ENCODE data around the gene RIMS3.
"Not testable (repeated sequence)": the region's sequence is repeated elsewhere in the genome, so short reads cannot be mapped to it uniquely, and the experiment has no call there.

RIMS3 gene

DNA sequence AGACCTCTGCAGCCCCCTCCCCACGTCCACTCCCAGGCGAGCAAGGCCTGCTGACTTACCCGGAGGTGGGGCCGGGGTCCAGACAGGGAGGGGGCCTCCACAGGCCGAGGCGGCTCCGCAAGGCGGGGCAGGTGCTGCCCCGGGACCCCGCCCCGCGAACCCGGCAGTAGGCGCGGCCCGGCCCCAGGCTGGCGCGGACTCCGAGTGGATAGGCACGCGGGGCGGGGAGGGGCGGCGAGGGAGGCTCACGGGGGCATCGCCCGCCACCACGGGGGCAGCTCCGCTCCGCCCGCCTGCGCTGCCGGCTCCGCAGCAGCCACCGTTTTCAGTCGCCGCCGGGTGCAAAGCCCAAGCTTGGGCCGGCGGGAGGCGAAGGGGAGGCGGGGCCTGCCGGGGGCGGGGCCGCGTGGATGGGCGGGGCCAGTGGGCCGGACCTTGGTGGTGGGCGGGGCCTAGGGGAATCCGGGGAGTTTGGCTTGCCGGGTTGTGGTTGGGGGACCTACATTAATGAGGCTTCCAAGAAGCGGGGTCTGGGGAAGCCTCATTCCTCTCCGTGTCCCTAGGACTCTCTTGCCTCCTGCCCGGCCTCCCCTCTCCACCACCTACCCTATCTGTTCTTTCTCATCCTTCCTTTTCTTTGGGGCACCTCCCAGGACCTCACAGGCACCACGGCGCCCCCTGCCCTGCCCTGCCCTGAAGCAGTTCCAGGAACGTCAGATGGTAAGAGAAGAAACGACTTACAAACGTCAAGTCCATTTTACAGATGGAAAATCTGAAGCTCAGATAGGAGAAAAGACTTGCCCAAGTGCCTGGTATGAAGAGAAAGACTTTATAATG, at the start of gene RIMS3:
Gene RIMS3 (minus strand): TSS at position 348 of the 837 bp plus-strand sequence. CDS start 23,757 bp downstream, outside the sequence.
- DNase-seq, result peak; percentile 73

DNA sequence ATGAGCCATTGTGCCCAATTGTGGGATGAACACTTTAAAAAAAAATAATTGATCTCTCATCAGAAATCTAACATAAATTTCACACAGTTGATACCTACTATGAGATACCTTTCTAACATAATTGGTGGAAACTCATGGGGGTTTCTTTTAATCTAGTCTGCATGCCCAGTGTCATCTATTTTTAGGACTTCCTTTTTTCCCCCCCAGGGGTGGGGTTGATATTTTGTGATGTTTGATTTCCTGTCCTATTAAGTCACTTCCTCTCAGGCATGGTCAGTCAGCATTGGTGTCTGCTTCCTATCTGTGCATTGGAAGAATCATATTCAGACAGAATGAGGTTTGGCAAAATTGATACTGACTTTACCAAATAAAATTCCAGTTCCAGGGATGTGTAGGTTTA, 47.5 kb upstream of the RIMS3 start:
- DNase-seq, result no peak

DNA sequence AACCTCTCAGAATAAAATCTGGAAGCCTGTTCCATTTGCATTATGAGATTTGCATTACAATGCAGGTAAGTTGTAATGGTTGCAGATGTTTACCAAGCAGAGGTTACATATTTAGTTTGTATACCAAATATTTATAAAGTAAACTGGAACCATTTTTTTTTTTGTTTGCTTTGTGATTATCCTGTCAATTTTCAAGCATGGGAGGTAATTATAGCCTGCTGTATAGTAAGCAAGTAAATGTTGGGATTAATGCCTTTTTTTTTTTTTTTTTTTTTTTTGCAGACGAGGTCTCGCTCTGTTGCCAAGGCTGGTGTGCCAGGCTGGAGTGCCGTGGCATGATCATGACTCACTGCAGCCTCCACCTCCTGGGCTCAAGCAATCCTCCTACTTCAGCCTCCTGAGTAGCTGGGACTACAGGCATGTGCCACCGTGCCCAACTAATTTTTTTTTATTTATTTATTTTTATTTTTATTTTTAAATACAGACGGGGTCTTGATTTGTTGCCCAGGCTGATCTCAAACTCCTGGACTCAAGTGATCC, 47.0 kb upstream of the RIMS3 start:
- DNase-seq, result peak; percentile 22

DNA sequence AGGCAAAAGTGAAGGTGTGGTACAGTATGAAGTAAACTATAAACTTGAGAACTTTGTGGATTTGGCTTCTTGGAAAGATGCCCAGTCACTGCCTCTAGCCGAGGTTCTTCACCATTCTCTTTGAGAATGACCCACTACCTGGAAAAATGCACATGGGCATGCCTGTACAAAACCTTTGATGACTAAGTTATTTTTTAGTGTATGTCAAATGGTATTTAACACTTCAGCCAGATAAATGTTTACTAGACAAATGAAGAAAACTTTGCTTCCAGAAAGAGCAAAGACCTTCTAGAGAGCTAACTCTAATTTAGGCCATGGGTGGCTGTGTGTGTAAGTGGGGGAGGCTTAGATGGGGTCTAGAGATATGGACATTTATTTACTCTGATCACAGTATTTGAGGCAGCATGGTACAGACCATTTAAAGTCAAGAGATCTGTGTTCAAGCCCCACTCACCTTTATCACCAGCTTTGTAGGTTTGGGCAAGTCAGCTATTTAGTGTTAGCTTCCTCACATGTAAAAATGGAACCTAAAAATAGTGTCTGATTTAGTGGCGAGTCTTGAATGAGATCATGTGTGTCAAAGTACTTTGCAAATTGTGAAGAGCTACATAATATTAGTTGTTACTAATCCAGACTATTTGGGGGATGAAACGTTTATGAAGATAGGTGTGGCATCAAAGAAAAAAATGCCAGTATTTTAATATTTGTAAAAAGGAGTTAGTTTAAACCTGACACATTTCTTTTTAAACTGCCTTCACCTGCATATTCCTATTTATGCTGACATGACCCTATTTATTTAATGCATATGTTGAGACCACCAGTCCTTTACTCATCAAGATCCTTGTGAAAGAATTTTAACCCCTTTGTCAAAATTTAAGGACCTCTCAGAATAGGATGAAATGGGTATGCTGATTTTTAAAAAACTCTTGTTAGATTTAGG, 46.3 kb upstream of the RIMS3 start:
- no peak for DNase-seq

DNA sequence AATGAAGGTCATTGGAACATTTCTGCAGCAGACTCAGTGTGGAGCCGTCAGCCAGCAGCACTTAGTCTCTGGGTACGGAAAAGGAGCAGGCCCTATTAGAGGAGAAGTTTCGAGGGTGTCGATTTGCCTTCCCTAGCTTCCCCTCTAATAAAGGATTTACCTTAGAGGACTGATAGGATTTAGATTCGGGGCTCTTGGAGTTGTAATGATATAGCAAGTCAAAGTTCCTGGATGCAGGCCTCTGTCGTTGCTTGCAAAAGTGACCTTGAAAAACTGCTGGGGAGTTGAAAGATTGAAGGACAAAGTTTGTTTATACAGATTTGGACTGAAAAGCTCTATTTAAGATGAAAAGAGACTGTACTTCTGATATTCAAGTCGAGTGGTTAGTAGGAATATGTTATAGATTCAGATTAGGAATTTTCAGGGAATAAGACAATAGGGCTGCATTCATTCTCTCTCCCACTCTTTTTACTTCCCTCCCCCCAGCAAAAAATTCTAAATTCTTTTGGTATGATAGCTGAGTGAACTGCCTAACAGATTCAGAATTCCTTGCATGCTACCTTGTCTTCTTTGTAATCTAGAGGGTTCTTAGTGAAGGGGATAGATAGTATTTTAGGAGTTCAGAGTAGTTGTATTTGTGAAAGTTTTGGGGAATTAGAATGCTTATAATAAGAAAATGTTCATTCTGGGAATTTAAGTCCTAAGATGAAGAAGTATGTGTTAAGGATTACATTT, 45.3 kb upstream of the RIMS3 start:
- DNase-seq, result no peak

DNA sequence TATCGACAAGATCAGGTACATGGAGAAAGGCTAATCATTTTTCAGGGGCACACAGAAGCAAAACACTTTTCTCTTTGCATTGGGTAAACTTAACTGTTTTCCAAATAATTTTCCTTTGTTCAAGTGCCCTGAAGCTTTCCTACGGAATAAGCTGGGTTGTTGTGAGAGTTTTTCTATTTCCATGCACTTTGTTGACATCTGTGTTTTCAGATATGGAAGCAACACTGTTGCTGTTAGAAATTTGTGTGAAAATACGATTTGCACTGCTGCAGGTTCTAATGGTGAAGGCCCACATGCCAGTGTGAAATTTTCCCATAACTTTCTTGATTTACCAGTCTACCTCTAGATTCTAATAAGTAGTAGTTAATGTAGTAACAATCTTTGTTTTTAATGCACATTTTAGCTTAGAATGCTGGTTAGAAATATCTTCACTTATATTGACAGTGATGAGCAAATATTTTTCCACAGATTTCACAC, 44.4 kb upstream of the RIMS3 start:
- DNase-seq, result no peak

DNA sequence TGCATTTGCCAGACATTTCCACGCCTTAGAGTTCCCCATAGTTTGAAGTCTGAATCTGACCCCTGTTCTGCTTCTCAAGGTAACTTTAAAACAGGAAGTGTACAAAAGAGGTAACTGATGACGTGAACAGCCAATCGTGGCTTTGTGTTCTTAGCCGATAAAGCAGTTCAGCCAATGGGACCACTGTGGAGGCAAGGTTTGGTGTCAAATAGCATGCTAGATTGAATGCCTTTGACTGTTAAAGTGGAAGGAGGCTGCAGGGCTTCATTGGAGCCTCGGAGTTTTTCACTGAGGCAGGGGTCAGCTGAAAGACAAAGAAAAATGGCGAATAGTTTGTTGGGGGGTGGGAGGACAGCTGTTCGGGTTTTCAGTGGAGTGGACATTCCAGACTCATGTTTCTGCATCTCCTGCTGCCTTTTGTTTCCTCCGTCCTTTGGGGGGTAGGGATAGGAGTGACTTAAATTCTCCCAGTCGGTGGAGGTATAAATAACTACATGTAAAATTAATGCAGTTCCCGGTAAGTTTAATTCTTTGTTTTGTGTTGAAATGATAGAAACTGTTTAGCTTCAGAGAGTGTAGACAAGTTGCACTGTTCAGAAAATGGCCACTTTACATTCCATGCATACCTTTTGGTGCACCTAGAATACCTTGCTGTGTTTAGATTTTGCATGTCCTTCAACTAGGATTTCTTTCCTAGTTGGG, 43.8 kb upstream of the RIMS3 start:
- peak; percentile 98 for DNase-seq

DNA sequence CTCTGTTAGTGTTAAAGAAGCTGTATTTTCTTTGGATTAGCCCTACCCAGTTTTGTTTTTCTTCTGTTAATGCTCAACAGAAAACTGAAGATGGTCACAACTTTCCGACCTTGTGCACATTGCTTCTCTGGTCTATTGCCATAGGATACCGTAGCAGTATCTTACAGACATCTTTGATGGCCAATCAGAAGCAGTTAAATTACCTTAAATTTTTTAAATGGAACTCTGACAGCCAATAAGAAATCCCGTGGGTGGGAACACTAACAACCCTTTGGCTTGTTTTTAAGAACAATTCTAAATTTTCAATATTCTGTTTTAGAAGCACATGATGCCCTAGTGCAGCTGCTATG, 43.2 kb upstream of the RIMS3 start:
- DNase-seq, result peak; percentile 98

DNA sequence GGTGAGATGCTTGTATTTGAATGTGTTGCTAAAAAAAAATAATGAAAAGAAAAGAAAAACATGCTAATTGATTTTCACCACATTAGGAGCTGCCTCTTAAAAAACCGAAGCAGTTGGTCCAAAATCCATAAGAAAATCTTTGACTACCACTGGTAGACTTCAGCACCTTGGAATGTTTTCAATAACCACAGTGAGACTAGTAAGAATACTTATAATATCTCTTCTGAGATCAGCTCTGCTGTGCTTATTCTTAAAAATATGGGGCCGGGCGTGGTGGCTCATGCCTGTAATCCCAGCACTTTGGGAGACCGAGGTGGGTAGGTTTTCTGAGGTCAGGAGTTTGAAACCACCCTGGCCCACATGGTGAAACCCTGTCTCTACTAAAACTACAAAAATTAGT, 41.1 kb upstream of the RIMS3 start:
- no peak for DNase-seq

DNA sequence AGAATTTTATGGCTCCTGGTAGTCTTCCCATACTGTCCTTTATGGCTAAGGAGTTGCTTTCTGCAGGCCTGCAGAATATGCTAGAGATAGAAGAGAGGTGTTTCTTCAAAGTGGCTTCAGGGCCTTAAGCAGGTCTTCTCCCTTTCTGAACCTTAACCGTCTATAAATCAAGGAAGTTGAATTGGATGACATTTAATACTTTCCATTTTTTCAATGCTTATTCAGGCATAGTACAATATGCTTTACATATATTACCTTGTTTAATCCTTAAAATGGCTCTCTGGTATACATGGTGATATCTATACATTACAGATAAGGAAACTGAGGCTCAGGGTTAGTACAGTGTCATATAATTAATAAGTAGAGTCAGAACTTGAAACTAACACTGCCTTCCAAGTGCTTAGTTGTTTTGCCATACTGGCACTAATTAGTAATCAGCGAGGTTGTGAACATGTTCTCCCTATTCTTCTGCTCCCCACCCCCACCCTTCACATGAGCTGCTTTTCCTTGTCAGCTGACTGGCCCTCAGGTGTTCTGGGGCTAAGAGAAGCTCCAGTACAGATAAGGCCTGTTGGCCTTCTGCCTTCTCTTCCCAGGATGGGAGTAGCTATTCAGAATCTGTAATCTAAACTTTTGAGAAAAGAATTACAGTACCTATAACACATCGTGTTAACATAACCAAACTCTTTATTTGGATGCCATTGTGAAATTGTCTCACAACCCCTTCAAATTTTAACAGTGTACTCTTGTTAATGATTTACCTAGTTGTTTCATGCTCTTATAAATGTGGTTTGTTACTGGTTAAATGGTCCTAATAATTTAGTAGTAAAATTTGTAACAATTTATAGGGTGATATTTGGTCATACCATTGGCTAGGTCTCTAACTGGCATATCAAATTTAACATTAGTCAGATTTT, 39.6 kb upstream of the RIMS3 start:
- no peak for DNase-seq

DNA sequence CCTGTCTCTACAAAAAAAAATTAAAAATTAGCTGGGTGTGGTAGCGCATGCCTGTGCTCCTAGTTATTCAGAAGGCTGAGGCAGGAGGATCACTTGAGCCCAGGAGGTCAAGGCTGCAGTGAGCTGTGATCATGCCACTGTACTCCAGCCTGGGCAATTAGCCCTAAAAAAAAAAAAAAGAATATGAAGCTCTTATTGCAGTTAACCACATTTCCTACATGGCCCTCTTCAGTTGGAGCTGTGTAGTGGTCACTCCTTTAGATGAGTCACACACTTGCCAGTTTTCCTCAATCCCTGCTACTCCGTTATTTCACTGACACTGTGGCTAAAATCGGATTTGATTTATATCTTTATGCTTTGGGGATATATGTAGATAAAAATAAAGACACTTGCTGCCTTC, 37.8 kb upstream of the RIMS3 start:
- DNase-seq, result no peak

DNA sequence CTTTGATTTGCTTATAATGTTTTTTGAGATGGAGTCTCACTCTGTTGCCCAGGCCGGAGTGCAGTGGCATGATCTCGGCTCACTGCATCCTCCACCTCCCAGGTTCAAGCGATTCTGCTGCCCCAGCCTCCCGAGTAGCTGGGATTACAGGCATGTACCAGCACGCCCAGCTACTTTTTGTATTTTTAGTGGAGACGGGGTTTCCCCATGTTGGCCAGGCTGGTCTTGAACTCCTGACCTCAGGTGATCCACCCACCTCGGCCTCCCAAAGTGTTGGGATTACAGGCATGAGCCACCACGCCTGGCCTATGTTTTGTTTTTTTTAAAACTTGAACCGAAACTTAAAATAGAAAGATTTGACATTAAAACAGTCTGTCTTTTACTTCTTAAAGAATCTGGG, 37.3 kb upstream of the RIMS3 start:
- not testable (repeated sequence) for DNase-seq

DNA sequence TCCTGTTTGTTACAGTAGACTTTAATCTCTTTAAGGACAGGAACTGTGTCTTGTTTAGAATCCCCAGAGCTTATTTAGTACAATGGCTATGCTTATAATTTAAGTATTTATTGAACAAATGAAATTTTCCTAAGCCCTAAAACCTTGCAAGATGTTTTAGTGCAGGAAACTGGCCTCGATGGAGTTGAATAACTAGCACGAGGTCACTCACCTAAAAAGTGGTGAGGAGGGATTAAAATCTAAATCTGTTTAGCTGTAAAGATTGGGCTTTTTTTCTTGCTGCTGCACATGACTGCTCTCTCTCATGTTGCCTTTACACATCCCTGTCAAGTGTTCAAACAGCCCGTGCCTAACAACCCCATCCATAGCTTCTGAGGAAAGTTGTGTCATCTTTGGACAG, 36.2 kb upstream of the RIMS3 start:
- DNase-seq, result no peak

DNA sequence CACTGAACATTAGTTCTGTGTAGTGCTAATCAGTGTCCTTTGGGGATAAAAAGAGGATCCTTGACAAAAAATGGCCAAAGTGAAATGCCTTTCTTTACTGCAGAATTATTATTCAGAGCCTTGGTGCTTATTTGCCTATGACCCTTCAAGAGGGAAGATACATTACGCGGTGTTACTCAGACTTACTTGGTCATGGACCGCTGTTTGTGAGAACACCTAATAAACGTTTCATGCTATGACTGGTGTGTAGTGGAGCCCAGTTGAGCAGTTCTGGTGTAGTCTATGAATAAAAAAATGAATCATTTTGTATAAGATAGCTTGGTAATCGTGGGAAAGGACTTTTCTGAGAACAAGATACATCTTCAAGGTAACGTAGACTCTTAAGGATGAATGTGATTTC, 34.3 kb upstream of the RIMS3 start:
- no peak for DNase-seq

DNA sequence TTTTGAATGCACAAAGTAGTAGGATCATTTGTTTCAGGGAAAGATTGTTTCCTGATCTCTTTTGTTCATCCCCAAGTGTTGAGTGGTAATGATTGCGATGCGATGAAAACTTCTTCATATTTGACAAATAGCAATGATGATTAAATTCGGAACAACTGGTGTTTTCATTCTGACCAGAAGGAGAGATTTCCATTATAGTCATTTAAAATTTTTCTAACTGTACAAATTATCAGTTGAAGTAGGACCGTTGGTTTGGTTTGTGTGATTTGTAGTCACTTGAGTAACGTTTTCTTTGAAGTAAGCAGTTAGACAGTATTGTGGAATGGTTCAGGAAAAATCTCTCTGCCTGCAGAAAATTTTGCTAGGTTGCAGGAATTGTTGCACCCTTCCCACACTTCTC, 32.0 kb upstream of the RIMS3 start:
- no peak for DNase-seq

DNA sequence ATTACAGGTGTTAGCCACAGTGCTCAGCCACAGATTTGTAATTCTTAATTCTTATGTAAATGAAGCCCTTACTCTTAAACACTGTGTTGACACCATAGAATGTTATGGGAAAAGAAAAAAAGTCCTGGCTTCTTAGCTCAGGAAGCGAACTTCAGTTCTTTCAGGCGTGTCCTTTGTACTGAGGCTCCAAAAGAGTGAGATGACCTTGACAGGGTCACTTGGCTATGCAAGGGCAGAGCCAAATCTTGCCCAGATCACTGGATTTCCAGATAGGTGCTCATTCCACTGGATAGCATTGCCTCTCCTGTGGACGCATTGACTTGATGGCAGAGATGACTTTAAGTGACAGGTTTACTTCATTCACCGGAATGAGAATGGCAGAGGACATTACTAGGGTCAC, 30.8 kb upstream of the RIMS3 start:
- no peak for DNase-seq

DNA sequence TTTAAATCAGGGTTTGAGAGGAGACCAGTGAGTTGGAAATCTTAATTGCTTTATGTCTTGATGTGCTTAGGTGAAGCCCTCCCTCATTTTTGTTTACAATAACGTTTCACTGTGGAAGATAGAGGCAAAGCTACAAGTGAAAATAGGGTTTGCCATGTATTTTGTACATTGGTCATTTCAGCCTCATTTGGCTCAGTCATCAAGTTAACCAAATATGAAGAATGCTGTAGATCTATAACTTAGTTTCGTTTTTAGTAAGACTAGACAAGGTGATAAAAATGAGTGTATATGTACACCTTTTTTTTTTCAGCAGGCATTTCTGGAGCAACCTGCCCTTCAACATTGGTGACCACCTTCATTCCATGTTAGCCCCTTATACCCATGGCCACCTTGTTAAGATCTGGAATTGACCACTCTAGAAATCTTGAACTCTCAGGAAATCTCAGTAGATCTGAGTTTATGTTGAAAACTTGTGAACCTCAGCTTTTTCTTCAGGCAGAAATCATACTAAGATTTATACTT, 28.9 kb upstream of the RIMS3 start:
- no peak for DNase-seq

DNA sequence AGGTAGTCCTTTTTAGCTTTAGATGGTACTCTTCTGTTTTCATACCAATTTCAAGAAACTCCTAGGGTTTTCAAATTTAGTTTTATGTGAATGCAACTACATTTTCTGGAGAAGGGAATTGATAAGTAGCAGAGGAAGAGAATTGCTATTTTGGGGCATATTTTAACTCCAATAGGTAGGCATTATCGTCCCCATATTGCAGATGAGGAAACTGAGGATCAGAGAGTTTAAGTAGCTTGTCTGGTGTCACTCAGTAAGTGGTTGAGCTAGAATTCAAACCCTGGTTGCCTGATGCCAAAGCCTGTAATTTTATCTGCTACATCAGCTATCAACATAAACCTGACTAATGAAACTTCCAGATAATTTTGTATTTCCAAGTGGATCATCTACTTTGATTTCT, 27.9 kb upstream of the RIMS3 start:
- no peak for DNase-seq

DNA sequence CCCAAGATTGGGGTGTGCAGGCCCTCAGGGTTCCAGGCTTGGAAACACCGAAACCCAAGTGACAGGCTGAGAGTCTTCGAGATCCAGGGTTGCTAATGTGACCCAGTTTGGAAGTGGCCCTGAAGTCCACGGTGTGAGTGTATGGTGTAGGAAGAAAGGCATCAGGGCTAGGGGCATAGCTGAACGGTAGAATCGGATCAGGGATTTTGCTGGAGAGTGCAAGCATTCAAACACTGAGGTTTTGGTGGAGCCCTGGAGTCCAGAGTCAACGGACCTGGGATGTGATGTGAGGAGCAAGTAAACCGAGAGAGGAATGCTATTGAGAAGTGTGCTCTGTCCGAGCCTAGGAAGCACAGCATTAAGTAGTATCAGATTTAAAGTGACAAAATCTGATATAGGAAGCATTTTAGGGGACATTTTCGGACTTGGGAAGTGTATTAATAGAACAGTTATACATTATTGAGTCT, 27.0 kb upstream of the RIMS3 start:
- DNase-seq, result peak; percentile 33

DNA sequence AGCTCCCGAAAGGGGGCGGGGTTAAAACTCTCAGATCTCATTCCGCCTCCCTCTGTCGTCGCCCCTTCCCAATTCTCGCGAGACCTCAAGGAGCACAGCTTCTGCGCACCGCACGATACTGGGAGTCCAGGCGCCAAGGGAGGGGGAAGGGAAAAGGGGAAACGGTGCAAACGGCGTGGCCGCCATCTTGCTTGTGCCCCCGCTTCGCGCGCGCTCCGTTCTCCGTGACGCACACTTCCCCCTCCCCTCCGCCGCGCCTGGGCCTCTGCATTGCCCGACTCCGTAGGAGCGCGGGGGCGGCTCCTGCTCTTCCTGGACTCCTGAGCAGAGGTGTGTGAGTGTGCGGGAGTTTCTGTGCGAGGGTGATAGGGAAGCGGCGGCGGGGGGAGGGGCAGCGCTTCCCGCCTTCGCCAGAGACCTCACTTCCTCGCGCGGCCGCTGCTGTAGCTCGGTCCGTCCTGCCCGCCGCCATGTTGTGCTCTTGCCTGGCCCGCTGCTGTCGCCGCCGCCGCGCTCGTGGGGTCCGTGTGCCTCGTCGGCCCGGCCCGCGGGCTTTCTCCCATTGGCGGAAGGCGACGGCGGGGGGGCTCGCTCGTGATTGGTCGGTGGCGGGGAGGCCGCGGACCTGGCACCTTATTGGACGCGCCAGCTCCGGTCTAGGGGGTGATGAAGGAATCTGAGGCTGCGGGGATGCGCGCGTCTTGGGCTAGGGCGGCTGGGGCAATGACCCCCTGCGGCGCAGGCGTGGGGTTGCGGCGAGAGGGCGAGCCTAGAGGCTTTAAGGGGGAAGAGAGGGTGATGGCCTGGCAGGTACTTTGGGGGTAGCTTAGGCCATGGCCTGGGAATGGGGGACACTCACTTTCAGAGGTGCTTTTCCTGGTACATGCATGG, 26.3 kb upstream of the RIMS3 start, which contains the start of gene NFYC:
Gene NFYC (plus strand): TSS at position 167 of the 891 bp plus-strand sequence. CDS start 47,140 bp downstream, outside the sequence.
- DNase-seq, result peak; percentile 98

Data from NCI-H2227 treated with DMSO at 0.1 percent for 48 hours (cell line).